ENCODE results near the gene SIGLEC8.
"Not testable (repeated sequence)": the region's sequence is repeated elsewhere in the genome, so short reads cannot be mapped to it uniquely, and the experiment has no call there.

Gene SIGLEC8

DNA sequence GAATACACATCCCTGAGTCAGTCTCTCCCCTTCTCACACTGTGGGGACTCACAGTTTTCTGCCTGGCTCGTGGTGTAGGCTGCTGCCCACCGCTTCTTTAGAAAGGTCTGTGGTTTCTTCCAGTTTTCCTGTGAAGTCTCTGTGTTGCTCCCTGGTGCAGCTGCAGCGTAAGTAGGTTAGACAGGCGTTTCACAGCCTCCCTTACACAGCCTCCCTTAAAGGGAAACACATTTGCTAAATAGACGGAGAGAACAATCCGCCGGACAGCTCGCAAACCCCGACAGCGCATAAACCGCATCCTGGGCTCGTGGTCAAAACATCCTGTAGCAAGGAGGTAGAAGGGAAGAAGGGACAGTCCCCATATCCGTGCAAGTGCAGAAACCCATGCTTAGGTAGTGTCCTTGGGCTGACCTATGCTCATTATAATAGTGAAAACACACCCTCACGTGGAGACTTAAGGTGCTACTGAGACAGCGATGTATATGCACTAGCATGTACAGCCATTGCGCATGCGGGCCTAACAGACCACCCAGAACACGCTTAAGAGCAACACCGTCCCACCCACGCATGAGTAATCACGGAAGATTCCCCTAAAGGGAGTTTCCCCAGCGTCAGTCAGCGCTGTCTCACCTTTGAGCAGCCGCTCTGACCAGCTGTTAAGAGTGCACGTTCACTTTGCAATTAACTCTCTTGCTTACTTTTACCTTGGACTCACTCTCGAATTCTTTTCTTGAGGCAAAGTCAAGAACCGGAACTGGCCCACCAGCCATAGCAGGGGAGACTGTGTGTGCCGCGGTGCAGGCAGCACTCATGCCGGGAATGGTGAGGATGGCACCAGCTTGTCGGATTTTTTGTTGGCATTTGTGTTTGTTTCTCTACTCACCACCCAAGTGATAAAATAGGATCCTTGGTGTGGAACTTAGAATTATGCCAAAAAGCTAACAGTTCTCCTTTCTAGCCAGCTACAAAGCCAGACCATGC, 16.6 kb downstream of the SIGLEC8 start:
- DNase-seq, result no peak

DNA sequence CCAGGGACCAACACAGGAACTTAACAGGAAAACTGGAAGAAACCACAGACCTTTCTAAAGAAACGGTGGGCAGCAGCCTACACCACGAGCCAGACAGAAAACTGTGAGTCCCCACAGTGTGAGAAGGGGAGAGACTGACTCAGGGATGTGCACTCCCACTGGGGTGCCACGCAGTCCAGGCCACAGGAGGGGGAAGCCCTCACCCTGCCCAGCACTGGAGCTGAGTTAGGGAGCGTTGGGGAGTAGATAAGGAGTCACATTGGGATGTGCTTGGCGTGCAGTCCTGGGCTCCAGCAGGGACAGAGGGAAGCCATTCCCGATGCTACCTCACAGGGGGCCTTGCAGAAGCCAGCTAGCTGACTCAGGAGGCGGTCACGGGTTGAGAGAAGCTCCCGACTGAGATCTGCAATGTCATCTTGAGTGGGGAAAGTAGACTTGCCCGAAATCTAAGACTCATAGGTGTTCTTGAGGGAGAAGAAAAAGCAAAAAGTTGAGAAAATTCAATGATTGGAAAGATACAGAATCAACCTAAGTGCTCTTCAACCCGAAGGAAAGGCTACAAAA, 17.3 kb downstream of the SIGLEC8 start:
- DNase-seq, result no peak

DNA sequence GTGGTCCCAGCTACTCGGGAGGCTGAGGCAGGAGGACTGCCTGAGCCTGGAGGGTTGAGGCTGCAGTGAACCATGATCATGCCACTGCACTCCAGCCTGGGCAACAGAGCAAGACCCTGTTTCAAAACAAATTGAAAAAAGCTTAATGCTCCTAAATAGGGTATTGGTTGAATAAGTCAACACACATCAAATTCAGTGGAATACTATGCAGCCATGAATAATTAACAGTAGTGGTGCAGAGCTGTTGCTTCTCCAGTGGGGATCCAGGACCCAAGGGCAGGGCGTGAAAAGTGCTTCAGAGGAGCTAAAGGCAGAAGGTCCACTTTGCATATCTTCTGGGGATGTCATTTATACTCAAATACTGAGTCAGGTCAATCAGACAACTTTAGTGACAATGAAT, 18.2 kb downstream of the SIGLEC8 start:
- no peak for DNase-seq

DNA sequence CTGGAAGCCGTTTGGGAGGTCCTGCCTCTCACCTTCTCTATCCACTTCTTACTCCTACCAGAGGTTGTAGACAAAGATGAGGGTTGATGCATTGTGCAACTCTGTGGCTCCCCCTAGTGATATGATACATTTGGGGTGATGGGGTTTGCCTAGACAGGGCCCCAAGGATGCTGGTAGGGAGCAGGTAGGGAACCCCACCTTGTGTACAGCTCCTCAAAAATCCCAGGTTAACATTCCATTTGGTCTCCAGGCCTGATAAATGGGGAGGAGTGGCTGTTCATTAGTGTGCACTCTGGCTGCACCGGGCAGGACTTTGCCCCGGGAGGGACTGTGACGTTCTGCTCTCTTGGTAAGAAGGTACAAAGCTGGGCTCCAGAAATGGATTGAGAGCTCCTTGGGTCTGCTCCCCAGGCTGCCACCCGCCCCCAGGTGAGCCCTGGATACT, 19.2 kb downstream of the SIGLEC8 start:
- no peak for DNase-seq

DNA sequence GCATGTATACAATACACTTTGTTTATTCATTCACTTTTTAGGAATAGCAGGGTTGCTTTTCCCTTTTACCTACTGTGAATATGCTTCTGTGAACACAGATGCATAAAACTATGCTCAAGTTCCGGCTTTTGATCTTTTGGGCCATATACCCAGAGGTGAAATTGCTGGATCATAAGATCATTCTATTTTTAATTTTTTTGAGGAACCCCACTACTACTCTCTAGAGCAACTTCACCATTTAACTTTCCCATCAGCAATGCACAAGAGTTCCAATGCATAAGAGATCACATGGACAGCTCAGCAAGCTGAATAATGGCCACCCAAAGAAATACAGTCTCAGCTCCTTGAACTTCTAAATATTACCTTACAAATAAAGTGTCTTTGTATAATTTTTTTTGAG, 23.8 kb downstream of the SIGLEC8 start:
- no peak for DNase-seq

DNA sequence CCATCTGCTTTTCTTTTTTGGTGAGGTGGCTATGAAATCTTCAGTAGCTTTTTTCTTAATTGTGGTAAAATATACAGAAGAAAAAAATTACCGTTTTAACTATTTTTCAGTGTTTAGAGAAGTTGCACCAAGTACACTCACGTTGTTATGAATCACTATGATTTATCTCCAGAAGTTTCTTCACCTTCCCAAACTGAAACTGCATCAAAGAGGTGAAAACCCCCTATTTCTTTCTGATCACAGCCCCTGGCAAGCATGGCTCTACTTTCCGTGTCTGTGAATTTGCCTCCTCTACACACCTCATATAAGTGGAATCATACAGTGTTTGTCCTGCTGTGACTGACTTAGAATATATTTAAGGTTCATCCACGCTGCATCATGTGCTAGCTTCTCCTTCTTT, 25.2 kb downstream of the SIGLEC8 start:
- DNase-seq, result no peak

DNA sequence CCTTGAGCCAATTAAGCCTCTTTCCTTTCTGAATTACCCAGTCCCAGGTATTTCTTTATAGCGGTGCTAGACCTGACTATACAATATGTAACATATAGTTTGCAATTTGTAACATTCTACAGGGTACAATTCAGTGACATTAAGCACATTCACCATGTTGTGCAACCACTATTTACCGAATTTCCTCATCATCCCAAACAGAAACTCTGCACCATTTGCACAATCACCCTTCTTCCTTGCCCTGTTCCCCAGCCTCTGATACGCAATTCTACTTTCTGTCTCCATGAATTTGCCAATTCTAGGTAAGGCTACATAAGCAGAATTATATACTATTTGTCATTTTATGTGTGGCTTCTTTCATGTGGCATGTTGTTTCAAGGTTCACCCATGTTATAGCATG, 27.1 kb downstream of the SIGLEC8 start:
- DNase-seq, result no peak

DNA sequence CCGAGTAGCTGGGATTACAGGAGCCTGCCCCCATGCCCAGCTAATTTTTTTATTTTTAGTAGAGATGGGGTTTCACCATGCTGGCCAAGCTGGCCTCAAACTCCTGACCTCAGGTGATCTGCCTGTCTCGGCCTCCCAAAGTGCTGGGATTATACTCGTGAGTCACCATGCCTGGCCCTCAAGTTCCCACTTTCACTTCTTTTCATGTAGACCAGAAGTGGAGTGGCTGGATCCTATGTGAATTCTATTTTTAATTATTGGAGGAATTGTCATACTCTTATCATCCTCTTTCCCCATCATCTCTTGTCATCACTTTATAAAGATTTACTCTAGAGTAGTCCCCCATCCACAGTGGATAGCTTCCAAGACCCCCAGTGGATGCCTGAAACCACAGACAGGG, 28.0 kb downstream of the SIGLEC8 start:
- DNase-seq, result no peak

DNA sequence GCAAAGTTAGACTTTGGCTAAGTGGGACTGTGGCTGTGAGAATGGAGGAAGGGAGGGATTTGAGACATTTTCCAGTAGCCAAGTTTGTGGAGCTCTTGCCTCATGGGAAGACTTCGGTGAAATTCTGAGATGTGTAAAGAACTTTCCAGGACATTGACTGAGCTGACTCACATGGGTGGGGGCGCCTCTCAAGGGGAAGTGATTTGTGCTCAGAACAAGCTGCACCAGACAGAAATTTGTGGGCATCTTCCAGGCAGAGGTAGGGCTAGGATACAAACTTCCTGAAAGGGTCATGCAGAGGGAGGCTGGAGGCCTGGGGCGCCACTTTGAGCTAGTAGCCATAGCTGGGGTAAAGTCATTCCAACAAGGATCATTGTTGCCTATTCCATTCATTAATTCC, 31.1 kb downstream of the SIGLEC8 start:
- DNase-seq, result no peak

DNA sequence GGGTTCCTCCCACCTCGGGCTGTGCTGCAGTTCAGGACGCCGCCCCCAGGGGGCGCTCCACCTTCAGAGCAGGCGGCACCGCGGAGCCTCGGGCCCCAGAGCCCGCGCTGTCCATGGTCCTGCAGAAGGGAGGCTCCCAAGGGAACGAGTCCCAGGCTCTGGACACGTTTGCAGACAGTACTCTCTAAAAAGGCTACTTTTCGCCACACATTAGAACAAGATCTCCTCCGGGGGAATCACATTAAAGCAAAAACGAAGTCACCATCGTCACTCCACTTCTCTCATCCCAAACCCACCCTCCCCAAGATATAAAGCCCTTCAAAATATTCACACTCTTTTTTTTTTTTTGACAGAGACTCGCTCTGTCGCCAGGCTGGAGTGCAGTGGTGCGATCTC, 36.2 kb downstream of the SIGLEC8 start:
- DNase-seq, result no peak

DNA sequence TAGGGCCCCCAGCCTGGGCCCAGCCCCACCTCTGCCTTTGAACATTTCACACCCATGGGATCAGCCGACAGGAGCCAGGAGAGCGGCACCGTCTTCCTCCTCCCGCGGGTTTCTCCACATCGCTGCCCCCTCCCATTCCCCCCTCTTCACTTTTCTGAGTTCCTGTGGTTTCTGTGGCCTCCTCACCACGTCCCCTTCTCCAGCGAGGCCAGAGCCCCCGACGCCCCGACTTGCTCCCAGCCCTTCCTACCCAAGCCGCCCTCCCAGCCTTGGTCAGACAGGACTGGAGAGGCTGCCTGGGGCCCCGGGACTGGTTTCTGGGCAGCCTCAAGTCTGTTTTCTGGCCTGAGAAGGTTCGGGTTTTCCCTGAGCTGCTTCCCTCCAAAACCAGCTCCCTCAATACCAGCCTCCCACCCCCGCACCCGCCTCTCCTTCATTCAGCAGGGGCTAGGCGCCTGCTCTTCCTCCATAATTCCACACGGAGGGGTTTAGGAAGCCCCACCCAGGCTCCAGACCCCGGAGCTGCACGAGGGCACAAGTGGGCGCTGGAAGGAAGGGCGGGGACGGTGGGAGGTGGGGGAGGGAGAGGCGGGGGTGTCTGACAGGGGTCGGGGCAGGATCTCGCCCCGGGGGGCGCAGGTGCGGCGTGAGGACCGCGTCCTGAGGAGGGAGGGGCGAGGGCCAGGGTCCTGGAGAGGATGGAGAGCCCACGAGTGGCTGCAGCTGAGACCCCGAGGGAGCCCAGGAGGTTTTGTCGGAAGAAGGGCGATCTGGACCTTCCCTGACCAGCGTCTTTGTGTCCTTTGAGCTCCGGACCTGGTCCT, 36.8 kb downstream of the SIGLEC8 start:
- no peak for DNase-seq

DNA sequence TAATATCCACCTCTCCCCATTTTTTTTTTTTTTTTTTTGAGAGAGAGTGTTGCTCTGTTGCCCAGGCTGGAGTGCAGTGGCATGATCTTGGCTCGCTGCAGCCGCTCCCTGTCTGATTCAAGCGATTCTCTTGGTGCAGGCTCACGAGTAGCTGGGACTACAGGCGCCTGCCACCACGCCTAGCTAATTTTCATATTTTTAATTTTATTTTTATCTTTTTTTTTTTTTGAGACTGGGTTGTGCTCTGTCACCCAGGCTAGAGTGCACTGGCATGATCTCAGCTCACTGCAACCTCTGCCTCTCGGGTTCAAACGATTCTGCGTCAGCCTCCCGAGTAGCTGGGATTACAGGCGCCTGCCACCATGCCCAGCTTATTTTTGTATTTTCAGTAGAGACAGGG, 37.7 kb downstream of the SIGLEC8 start:
- not testable (repeated sequence) for DNase-seq

DNA sequence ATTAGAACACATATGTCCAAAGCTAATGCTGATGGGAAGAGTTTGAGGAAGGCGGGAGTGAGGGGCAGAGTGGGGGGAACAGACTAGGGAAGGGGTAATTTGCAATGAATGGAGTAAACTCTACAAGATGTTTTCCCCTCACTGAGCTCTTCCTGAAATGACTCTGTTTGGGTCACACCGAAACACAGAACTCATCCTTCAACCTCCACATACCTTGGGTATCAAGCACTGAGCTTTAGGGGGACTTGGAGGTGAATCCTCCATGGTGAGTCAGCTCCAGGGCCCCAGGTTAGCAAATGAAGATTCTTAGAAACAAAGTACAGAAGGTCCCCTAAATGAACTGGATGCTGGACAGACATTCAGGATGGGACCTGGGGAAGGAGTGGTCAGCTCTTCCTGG, 39.5 kb downstream of the SIGLEC8 start:
- DNase-seq, result no peak

DNA sequence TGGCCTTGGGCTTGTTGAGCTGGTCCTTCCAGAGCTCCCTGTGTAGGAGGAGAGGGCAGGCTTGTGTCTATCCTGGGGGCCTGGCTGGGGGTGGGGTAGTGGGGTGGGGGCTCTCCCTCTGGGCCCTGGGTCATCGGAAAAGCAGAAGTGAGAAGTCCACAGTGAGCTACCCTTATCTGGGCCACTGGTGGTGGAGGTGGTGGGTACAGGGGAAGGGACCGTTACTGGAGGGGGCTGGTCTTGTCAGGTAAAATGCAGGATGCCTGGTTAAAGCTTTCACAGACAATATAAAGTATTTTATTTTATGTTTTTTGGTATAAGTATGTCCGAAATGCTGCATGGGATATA, 40.5 kb downstream of the SIGLEC8 start:
- DNase-seq, result no peak

DNA sequence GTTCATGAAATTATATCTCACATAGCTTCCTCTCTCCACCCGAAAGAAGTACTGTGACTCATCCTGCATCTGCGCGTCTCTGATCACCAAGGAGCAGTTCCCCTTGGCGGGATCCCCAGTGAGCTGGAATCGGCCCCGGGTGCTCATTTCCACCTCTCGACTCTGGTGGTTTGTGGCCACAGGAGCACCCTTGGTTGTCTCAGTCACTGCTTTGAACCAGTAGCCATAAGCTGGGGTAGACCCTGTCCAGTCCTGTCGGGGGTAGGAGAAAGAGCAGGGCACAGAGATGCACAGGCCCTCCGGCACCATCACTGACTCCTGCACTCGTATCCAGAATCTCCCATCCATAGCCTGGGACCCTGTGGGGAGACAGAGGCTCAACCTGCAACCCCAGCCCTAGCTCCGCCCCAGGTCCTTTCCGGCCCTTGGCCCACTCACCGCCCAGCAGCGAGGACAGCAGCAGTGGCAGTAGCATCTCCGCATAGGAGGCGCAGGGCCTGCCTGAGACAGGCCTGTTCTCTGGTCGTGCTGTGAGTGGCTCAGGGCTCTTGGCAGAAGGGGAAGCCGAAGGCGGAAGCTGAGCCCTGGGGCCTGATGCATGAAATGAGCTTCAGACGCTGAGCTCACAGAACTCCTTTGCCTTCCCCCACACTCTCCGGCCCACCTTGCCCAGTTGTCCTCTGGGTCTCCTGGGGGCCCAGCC, 41.0 kb downstream of the SIGLEC8 start, which contains the start of gene SIGLEC10:
SIGLEC10 (minus strand) TSS at position 536 of the 703 bp plus-strand sequence; CDS start at position 475, 61 bp downstream.
- no peak for DNase-seq

DNA sequence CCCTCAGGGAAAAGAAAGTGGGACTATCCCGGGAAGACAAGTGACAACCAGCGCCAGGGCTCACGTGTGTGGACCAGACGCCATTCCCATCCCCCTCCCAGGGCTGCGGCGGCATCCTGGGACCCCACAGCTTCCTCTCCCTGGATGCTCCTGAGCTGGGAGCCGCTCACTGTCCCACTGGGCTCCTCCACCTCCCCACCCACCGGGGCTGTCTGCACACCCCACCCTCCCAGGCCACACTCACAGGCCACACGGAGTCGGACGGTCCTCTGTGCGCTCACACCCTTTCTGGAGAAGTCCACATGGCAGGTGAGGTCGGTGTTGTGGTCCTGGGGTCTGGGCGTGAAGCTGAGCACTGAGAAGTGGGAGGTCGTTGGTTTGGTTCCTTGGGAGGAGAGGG, 41.8 kb downstream of the SIGLEC8 start:
- not testable (repeated sequence) for DNase-seq

DNA sequence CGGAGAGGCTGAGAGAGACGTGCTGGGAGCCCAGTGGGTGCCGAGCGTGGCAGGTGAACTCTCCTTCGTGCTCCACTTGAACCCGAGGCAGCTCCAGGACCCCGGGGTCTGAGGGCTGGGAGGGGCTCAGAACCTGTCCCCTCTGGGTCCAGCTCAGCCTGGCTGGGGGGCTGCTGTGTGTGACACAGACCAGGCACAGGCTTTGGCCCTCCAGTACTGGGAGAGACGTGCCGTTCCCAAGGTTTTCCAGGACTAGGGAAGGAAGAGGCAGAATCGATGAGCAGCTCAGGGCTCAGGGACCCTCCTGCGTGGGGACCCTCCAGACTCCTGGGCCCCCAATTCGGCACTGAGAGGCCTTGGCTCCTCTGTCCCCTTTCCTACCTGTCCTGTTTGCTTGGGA, 43.1 kb downstream of the SIGLEC8 start:
- DNase-seq, result no peak

DNA sequence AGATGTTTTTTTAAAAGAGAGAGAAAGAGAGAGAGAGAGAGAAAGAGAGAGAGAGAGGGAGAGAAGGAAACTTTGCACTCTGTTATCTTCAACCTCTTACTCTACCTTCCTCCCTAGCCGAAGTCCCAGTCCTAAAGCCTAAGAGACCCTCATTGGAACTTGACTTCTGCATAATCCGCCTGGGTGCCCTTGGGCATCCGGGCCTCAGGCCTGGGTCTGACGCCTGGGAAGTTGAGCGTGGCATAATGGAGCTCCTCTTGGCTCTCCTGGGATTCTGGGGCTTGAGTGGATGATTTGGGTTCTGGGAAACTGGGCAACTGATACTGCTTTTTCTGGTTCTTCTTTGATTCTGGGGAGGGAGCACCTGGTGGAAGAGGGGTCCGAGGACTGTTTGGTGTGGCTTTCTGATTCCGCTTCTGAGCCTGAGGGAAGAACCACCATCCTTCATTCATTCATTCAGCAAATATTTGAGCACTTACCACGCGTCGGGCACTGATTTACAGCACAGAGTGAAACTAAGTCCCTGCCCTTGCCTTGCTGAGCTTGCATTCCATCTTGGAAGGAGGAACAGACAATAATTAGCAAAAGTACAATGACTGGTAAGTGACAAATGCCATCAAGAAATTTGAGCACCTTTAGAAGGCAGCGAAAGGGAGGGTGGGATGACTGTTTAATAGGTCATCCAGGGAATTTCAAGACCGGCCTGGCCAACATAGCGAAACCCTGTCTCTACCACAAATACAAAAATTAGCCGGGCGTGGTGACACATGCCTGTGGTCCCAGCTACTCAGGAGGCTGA, 47.1 kb downstream of the SIGLEC8 start:
- no peak for DNase-seq

DNA sequence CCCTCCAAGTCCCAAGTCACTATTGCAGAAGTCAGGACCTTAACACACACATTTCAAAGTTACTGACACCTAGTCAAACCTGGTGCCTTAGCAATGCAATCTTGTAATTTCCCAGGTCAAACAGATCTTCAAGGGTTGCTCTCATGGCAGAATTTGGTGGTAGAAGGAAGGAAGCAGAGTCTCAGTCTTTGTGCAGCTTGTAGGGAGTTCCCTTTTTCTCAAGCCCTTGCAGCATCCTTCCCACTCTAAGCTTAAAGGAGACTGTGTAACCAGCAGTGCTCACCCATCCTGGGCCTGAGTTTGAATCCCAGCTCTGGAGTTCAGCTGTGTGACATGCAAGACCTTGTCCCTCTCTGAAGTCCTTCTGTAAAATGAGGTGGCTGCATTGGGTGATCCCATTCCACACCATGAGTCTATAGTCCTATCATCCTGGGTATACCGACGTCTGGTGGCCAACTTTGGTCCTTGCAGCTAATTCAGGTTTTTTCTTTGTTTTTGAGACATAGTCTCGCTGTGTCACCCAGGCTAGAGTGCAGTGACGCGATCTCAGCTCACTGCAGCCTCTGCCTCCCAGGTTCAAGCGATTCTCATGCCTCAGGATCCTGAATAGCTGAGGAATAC, 50.6 kb downstream of the SIGLEC8 start:
- DNase-seq, result no peak

DNA sequence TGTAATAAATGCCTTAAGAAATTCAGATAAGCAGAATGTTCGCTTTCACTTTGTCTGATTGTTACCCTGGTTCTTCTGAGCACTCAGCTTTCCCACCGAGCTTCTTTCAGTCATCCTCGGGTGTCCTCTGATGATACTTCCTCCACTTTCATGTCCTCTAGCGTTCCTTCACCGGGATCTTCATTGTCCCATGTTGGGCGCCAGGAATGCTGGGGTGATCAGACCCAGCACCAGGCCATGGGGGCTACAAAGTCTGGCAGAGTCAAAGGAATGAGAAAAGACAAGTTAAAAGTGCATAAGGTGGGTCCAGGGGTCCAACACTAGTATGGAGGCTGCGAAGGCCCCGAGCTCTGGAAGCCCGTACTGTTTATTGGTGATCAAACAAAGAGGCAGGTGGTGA, 56.1 kb downstream of the SIGLEC8 start:
- DNase-seq, result no peak

All from amniotic stem cell (primary cell).